Kidney tubule cell (primary cell): ENCODE data around the gene GULP1.
A peak's percentile ranks its signal among the peaks of the same experiment; 100 is the strongest.

Experiments
- DNase-seq: peaks from one replicate; pipeline ENCODE4 v3.0.0-alpha.2; 2018; ENCODE audit warnings: low spot score

Gene GULP1

GRCh38 chr2:188473306-188473705 is 181.6 kb downstream of the GULP1 start:
- peak; percentile 40 for DNase-seq

GRCh38 chr2:188474316-188474715 is 182.6 kb downstream of the GULP1 start:
- no peak for DNase-seq

GRCh38 chr2:188475945-188476344 is 184.3 kb downstream of the GULP1 start:
- peak; percentile 98 for DNase-seq

- DNase-seq, result no peak
These were observed 186.0 kb downstream of the GULP1 start for GRCh38 chr2:188477564-188478103.

DNA sequence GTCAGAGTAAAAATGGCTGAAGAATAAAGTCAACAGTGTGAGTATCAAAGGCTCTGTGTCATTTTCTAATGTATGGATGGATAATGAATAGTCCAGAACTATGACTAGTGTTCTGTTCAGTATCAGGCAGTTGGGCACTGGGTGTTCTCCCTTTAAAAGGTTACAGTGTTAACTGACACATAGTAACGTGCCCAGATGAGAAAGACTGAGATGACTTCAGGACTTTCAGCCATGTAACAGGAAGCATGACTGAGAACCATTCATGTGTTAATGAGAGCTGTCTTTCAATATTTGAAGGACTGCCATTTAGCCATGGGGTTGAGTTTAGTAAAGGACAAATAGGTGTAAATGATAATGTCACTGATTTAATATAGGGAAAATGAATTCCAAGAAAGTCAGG is 187.1 kb downstream of the GULP1 start:
- peak; percentile 96 for DNase-seq

DNA sequence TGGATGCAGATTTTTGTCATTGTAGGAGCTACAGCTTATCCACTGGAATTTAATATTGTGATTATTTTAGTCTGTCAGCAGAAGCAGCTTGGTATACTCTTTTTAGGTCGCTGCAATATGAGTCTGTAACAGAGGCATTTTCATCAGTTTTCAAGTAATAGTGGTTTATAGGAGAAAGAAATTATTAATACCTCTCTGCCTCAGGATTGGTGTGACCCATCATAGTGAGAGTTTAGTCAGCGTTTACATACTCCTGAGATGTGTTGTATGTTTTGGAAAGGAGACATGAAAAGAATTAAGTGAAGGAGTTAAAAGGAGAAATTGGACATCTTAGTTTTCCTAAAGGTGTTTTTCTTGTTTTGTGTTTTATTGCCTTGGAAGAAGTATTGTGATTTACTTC is 189.8 kb downstream of the GULP1 start:
- no peak for DNase-seq

DNA sequence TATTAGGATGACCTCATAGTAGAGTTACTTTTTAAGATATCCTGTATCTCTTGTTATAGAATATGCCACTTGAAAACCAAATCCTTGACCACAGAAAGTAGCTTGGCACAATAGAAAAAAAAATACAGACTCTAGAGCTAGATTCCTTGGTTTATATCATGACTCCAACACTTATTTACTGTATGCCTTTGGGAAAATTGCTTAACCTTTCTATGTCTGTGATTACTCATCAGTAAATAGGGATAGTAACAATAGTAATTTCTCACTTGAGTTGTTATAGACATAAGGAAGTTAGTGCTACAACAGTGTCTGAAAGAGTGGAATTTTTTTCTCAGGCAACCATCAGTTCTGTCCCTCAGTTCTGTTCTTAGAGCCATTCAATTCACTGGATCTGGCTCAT is 193.8 kb downstream of the GULP1 start:
- DNase-seq, result peak; percentile 84

DNA sequence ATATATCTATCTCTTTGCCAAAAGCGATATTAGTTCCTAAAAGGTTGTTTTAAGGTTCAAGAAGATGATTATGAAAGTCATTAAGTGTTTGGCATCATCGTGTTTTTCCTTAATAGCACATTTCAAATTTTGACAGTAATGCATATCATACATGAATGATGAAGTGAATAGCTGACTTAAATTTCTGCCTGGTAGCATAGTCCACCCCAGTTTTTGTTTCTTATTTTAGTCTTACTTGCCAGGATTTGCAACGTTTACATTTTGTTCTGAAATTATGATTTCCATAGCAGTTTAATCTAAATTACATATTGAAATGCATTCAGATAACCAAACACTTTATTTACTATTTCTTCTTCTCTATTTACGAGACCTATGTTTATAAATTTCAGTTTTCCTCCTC is 201.1 kb downstream of the GULP1 start:
- no peak for DNase-seq

- no peak for DNase-seq
These were observed 203.2 kb downstream of the GULP1 start for GRCh38 chr2:188494906-188495305.

- no peak for DNase-seq
These were observed 204.3 kb downstream of the GULP1 start for GRCh38 chr2:188495969-188496431.

- no peak for DNase-seq
These were observed 206.1 kb downstream of the GULP1 start for GRCh38 chr2:188497726-188498125.

- DNase-seq, result no peak
These were observed 212.3 kb downstream of the GULP1 start for GRCh38 chr2:188503975-188504374.

- no peak for DNase-seq
These were observed 215.2 kb downstream of the GULP1 start for GRCh38 chr2:188506843-188507242.

DNA sequence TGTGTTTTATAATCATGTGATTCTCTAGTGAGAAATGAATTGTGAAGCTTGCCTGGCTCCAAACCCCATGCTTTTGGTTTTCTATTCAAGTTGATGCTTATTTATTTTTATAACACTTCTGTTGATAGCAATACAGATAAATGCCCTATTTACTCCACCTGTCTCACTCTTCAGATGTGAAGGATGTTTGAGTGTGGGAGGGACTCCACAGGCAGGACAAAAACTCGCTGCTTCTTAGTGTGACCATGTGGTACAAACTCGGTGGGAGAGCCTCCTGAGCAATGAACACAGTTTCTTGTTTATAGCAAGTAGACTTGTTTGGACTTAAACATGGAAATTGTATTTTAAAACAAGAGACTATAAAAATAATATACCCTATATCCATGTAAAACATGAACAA is 219.7 kb downstream of the GULP1 start:
- no peak for DNase-seq

DNA sequence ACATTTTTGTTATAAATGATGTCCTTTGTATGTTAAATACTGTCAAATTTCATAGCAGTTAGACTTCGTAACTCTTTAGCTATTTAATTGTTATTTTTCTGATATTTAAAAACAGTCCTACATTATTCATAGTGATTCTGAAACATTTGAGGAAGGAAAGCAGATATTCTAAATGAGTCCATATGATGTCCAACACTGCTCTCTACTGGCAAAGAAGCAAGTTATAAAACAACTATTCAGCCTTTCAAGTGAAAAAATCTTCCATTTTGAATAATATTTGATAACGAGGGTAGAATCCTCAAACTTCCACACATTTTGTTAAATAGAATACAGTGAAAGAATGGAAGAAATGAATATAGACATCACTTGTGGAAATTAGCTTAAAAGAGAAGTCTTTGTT is 220.8 kb downstream of the GULP1 start:
- peak; percentile 74 for DNase-seq

DNA sequence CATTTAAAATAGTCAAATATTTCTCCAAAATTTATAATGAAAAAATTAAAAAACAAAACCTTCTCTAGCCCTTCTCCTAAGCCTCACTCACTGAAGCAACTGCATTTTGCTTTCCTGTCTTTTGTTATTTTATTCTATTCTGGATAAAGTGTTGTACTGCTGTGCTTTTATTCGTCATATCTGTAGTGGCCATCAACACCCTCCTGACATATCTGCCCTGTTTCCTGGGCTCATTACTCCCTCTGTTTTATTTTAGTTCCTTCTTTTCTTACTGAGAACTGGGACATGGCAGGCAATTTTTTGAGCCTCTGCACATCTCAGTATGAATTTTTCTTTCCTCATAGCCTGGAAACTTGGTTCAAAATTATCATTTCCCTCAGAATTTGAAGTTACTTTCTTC is 224.2 kb downstream of the GULP1 start:
- no peak for DNase-seq

DNA sequence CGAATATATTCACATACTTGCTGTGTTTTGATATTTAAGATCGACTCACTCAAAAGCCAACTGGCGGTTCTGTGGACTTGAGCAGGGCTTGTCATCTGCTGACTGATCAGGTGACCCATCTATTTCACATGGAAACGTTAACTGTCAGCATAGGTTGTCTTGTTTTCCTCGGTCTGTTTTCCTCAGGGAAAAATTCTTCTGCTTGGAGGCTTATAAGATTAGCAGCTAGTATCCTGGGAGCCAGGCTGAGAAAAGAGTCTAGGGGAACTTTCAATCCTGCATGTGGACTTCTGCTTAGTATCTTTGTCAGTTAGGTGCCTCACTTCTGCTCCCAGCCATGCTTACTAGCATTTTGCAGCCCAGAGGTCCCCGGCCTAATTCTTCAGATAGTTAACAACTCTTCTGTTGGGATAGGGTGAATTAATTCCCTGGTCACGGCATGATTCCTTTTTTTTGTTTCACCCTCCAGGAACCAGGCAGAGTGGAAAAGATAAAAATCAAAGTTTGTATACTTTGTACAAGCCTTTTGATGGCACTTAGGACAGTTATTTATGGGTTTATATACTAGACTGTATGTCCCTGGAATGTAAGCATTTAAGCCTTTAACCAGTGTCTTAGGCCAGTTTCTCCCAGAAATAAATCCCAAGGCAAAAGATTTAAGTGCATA is 226.0 kb downstream of the GULP1 start:
- DNase-seq, result no peak

GRCh38 chr2:188518381-188518780 is 226.7 kb downstream of the GULP1 start:
- DNase-seq, result peak; percentile 28

DNA sequence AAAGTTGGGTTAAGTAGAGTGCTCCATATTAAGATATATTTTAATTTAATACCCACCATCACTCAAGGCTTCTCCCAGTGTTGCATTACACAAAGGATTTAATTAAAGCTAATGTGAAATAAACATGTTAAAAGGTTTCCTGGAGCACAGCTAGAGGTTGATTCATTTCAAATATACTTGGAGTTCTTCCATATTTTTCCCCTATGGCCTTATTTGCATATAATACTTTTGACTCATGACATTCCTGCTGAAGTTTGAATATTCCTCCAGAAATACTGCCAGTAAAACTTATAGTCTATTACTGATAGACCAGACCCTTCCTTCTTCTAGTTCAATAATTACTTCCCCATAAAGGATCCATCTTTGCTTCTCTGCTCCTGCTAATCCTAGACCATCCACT is 227.5 kb downstream of the GULP1 start:
- peak; percentile 8 for DNase-seq

DNA sequence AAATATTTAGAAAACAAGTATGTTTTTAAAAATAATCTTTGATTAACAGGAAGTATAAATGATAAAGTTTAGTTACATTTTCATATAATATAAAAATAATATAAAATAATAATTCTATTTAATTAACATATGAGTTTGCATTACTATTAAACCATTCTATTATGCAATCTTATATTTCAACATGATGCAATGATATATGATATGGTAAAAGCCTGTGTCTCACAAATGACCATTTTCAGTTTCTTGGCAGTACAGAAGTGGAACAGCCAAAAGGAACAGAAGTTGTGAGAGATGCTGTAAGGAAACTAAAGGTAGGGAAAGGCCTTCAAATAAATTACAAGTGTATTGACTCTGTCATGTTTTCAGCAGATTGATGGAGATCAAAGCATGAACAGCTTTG is 230.8 kb downstream of the GULP1 start:
- DNase-seq, result no peak

- no peak for DNase-seq
These were observed 232.2 kb downstream of the GULP1 start for GRCh38 chr2:188523919-188524318.

- DNase-seq, result peak; percentile 60
These were observed 232.9 kb downstream of the GULP1 start for GRCh38 chr2:188524519-188525113.

- DNase-seq, result no peak
These were observed 235.0 kb downstream of the GULP1 start for GRCh38 chr2:188526701-188527100.

GRCh38 chr2:188527141-188527540 is 235.5 kb downstream of the GULP1 start:
- no peak for DNase-seq
